Measurements from ENCODE around the gene CARD11.

DNA sequence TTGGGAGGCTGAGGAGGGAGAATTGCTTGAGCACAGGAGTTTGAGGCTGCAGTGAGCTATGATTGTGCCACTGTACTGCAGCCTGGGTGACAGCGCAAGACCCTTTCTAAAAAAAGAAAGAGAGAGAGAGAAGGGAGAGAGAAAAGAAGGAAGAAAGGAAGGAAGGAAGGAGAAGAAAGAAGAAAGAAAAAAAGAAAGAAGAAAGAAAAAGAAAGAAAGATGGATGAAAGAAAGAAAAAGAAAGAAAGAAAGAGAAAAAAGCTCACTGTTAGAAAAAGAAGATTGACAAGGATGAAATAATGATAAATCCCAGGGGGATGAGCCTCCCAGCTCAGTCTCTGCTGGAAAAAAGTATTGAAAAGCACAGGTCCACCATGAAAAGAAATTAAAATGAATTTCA lies 22.8 kb upstream of the CARD11 start:
- TF ChIP-seq POLR2A (IDR thresholded peaks at IDR 0.05) = no peak
- TF ChIP-seq, protein P1, sequence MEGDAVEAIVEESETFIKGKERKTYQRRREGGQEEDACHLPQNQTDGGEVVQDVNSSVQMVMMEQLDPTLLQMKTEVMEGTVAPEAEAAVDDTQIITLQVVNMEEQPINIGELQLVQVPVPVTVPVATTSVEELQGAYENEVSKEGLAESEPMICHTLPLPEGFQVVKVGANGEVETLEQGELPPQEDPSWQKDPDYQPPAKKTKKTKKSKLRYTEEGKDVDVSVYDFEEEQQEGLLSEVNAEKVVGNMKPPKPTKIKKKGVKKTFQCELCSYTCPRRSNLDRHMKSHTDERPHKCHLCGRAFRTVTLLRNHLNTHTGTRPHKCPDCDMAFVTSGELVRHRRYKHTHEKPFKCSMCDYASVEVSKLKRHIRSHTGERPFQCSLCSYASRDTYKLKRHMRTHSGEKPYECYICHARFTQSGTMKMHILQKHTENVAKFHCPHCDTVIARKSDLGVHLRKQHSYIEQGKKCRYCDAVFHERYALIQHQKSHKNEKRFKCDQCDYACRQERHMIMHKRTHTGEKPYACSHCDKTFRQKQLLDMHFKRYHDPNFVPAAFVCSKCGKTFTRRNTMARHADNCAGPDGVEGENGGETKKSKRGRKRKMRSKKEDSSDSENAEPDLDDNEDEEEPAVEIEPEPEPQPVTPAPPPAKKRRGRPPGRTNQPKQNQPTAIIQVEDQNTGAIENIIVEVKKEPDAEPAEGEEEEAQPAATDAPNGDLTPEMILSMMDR (IDR thresholded peaks at IDR 0.05) = no peak

Measured in suprapubic skin (tissue), 3 donors.